GM13977 (cell line): ENCODE measurements around the gene PAX8.

Source experiments
- DNase-seq: peaks from one replicate; pipeline ENCODE4 v3.0.0; 2012; ENCODE audit warnings: low spot score
- in situ Hi-C: fragments of 300-500 bp; cut with MboI; formaldehyde crosslinking; loops from one replicate; pipeline ENCODE4 v1.12.0; 2022; ENCODE audit warnings: low sequenced_read_pairs, low pct_unique_long_range_greater_than_20kb, mixed read lengths, inconsistent platforms; ENCODE audit not compliant: unreplicated experiment
- TF ChIP-seq, protein P1 (sequence below): IDR thresholded peaks from 2 replicates; pipeline ENCODE4 v1.5.1; 2012; ENCODE audit warnings: mild to moderate bottlenecking, control low read depth; ENCODE audit not compliant: insufficient read depth; ENCODE audit errors: extremely low read depth, missing control alignments

PAX8 gene

DNA sequence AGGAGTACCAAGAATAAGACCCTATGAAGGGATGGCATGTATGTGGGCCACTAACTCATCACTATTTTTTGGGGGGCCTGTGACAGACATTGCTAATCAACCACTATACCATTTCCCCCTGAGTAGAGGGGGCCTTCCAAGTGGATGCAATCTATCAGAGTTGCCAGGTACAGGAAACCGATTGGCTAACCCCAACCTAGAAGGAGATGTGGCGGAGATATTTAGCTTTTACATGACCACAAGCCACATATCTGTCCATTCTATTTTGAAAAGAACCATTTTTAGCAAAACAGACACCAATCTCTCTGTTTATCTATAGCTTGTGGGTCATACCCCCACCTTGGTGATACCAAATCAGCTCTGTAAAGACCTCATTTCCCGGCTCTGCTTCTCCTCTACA, 51.0 kb downstream of the PAX8 start:
- in situ Hi-C loops = no loop called here
- no peak for DNase-seq
- TF ChIP-seq, protein P1, sequence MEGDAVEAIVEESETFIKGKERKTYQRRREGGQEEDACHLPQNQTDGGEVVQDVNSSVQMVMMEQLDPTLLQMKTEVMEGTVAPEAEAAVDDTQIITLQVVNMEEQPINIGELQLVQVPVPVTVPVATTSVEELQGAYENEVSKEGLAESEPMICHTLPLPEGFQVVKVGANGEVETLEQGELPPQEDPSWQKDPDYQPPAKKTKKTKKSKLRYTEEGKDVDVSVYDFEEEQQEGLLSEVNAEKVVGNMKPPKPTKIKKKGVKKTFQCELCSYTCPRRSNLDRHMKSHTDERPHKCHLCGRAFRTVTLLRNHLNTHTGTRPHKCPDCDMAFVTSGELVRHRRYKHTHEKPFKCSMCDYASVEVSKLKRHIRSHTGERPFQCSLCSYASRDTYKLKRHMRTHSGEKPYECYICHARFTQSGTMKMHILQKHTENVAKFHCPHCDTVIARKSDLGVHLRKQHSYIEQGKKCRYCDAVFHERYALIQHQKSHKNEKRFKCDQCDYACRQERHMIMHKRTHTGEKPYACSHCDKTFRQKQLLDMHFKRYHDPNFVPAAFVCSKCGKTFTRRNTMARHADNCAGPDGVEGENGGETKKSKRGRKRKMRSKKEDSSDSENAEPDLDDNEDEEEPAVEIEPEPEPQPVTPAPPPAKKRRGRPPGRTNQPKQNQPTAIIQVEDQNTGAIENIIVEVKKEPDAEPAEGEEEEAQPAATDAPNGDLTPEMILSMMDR = no peak

DNA sequence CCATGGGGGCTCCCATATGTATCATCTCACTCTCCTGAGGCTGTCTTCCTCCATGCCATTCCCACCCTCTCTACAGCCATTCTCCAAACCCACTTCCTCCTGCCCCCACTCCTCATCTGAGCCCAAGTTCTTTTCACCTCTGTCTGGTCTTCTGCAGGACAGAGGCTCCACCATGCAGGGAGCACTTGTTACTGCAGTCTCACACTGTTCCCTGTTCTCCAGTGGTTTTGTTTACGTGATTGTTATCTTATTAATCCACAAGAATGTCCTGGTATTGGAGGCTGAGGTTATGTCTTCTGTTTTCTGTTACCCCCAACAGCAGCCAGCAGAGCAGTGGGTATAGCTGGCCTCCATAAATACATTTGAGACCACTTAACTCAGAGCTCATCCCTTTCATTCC, 51.4 kb downstream of the PAX8 start:
- no peak for DNase-seq
- TF ChIP-seq, protein P1 = no peak
- in situ Hi-C loops = no loop called here

- DNase-seq = no peak
- TF ChIP-seq, protein P1 = no peak
- in situ Hi-C loops = no loop called here
Measured at GRCh38 chr2:113226462-113226861, 52.3 kb downstream of the PAX8 start.

DNA sequence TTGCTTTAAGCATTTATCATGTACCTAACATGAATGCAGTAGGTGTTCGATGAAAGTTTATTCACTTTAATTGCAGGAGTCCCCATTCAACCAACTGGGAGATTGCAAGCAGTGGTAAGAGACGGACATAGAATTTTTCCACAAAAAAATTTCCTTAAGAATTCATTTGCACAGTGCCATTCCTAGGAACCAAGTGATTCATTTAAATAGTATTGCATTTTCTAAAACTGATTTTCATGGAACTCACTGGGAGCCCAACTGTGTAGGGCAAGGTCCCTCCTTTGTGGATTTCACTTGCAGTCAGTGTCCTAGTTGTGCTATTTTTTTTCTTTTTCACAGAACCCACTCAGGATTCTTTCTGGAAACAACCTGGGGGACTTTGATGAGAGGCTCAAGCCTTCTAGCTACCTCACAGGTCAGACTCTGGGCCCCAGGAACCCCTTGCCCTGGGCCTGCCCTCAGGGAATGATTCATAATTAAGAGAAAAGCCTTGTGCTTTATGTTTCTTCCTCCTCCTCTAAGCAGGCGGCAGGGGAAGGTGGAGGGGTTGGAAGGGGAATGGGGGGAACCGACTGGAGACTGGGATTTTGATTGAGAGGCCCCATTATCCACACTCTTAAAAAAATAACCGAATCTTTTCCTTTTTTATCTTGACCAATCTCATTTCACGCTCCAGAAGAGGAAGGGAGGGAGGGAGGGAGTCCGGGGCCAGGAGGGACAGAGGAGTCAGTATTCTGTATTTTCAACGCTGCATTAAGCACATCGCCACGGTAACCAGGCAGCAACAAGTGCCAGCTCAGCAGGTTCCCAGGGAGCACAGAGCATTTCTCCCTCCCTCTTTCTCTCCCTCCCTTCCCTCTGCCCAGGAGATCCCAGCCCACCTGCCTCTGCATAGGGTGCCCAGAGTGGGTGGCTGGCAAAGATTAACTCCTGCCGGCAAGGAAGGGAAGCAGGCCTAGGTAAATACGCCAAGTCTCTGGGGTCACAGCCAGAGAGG, 53.2 kb downstream of the PAX8 start:
- no peak for DNase-seq

DNA sequence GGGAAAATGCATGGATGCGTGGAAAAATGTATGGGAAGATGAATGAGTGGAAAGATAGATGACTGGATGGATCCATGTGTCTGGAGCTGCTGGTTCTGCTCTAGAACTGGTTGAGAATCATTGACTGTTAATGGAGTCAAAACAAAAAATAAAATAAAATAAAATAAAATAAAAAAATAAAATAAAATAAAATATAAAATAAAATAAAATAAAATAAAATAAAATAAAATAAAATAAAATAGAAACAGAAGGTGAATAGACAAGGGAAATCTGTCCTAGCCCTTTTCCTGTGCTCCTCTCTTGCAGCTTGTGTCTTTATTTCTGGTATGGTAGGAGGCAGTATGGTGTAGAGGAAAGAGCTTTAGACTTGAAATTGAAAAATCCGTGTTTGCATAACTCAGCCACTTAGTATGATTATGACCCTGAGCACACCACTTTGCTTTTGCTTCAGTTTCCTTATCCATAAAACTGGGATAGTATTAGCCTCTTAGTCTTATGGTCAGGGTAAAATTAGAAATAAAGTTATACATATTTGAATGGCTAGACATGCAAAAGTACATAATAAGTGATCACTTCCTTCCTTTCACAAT, 54.0 kb downstream of the PAX8 start:
- in situ Hi-C loops = no loop called here
- DNase-seq = no peak
- TF ChIP-seq, protein P1 = no peak

More for the DNA sequence above, 53.2 kb downstream of the PAX8 start:
- in situ Hi-C loops = no loop called here
- TF ChIP-seq, protein P1 = no peak

DNA sequence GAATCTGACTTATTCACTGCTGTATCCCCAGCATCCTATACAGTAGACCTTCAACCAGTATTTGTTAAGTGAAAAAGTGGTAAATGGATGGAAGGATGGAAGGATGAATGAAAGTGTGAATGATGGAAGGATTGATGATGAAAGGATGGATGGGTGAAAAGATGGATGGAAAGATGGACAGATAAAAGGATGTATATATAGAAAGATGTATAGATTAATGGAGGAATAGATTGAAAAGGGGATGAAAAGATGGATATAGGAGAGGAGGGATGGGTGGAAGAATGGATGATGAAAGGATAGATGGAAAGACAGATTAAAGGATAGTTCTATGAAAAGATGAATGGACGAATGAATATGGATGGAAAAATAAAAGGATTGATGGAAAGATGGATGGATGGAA, 54.9 kb downstream of the PAX8 start:
- in situ Hi-C loops = no loop called here
- DNase-seq = no peak
- TF ChIP-seq, protein P1 = no peak
